GM18526 (cell line): ENCODE data around the gene TBX4.

ENCODE experiments used
- POLR2A ChIP-seq: IDR thresholded peaks from 3 replicates; pipeline ENCODE4 v1.6.1; 2011; ENCODE audit not compliant: insufficient read length; ENCODE audit errors: extremely low read depth

TBX4 gene

DNA sequence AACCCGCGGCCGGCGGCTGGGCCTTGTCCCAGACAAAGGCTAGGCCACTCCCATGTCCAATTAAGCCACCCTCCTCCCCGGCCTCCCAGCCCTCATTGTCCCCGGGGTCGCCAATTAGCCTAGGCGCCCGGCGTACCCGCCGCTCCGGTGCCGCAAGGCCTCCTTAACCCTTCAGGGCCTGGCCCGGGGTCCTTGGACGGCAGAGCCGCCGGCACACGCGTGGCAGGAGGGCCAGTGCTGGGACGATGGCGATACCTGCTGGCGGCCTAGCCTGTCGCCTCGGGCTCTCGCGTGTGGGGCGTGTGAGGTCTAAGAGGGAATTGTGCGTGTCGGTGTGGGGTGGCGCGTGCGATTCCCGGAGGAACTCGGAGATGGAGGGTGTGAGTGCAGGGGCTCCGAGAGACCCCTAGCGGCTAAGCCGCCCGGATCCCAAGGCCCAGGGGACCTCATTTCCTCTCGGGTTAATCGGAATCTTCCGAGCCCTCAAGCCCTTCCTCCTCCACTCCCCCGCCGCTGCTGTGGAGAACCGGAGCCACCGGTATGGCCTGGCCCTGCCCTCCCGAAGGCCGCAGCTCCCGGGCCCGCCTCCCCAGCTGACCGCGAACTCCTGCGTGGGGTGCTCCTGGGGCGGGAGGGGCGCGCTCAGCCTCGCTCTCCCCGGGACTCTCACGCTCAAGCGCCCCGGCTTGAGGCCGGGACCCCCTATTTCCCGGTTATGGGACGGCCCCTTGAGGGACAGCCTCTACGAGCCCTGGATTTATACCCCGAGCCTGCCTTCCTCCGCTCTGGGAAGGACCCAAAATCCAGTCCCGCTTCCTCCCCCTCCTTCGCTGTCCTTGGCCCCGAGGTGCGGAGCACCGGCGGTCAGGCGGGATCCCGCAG is 40.7 kb upstream of the TBX4 start:
- no peak for TF ChIP-seq POLR2A

DNA sequence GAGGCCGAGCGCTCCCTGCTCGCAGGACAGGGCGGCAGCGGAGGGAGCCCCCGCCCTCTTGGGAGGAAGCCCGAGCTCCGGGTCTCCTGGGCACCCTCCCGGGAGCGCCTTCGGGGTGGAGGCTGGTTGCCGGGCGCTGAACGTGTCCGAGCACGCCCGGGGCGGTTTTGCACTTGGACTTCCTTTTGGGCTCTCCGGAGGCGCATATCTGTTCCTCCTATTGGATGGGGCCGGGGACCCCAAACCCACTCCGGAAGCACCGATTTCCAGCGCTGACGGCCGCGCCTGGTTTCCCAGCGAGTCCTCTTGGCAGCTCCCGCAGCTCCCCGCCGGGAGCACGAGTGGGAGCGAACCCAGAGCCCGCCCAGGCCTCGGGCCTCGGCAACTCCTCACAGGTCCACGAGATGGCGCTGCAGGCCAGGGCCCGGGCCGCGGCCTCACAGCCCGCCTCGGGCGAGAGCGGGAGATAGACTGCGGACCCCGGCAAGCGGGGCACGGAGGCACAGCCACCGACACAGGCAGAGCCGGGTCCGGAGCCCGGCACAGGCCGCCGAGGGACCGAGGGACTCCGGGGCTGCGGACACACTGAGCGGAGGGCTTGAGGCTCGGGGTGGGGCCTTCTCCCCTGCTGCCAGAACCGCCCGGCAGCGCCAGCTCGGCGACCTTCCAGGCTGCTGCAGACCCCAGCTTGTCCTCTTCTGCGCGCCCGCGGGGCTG is 39.9 kb upstream of the TBX4 start:
- TF ChIP-seq POLR2A = no peak

DNA sequence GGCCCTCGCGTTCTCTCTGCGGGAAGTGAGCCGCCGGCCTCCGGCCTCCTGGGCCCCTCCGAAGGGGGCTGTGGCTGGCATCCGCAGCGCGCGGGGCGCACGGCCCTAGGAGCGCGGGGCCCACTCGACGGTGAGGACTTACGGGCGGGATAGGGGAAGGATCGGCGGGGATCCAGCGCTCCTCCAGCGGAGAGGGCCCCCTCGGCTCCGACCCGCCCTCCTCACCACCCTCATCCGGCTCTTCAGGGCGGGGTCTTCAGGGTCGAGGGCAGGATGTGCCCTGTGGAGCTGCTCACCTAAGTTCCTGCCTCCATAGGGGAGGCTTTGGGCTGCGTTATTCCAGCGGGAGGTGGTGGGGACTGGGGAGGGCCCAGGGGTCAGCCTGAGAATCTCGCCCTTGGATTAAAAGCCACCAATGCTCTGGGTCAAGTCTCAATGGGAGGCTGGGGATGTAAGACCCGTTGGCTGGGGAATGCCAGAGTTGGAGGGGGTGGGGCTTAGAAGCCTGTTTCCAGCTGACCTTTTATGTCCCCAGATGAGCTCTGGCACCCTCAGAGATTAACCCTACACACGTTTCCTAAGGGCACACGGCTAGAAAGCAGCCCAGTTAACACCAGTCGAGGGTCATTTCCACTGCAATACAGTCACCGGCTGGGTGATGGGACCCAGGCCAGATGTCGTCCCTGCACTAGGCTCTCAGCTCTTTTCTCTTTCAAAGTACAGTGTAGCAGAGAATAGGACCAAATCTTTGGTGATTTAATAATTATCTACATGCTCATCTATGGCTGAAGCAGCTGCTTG is 39.2 kb upstream of the TBX4 start:
- TF ChIP-seq POLR2A = no peak

DNA sequence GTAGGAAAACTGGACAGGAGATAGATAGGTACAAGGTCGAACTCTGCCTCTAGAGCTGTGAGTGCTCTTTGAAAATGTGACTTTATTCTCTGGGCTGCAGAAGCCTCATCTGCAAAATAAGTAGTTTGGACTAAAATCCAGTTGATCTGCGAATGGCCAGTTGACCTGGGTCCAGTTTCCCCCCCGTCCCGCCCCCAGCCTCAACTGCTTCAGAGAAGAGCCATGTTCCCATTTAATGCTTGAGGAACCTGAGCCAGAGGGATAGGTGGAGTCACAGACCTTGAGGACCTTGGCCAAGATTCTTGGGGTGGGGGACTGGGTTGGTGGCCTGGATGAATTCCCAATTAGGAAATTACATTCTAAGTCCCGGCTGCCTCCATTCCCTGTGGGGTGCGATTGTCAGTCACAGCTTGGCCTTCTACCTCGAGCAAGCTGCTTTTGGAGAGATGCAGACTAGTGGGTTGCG is 38.5 kb upstream of the TBX4 start:
- TF ChIP-seq POLR2A = no peak

DNA sequence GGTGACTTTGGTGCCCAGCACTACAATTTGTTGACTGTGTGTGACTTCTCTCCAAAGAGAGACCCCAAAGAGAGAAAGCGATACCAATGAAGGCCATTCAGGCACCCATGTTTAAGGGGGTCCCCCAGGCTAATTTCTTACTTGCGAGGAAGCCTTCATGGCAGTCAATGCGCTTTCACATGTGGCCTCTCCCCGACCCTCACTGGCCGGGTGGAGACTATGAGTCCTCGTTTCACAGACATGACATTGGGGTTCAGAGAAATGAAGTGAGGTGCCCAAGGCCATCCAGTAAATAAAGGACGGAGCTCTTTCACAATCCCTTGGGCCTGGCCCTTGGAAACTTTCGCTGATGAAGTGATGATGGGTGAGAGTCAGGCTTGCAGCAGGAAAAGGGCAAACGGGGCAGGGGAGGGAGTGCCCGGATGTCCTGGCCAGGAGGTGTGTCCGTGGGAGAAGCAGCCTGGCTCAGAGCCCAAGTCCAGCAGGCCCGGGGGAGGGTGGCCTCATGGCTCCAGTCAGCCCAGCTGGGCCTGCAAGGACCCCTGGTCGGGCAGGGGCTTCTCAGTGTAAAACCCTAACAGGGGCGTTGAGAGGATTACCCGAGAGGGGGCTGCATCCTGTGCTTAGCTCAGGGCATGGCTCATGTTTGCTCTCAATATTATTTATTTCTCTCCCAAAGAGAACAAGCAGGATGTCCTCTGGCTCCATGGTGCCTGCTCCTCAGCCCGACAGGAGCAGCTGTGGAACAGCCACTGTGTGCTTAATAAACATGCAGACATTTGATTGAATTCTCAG is 37.9 kb upstream of the TBX4 start:
- no peak for TF ChIP-seq POLR2A

DNA sequence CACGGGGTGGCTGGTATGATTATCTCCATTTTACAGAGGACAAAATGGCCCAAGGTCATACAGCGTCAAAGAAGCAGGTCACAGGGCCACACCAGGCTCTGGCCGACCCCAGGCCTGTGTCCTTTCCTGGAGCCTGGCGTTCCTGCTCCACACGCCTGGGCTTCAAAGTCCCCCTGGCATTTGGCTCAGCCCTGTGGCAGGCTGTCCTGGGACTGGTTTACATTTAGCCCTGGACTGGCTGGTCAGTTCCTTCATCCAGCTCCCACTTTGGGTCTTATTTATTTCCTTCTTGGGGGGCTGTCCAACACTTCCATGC is 37.3 kb upstream of the TBX4 start:
- TF ChIP-seq POLR2A = no peak

DNA sequence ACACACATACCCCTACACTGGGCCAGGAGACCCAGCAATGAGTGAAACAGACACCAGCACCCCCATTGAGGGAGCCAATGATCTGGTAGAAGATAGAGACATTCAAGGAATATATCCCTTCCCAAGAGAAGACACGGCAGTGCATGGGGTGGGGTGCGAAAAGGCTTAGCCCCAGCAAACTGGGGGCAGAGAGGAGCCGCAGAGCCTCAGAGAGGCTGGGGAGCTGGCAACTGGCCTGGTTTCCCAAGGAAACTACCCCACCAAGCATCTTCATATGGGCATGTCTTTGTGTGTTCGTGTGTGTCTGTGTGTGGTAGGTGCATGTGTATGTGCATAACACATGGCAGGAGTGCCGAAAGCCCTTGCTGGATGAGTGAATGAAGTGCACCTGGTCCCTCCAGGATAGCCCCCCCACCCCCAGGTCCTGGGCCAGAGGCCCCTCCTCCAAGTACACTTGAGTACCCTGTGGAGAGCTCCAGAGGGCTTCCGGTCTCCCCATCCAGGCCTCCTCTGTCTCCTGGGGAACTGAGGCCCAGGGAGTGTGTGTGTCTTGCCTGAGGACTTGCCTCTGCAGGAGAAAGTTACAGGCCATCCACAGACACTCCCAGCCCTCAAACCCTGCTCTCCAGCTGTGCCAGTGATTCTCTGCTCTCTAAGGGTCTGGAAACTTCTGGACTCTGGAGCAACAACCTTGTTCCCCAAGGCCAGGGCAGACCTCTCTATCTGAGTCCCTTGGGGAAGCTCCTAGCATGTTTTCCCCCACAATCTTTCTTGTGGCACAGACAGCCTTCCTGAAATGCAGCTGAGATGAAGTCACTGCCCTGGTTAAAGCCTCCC is 36.6 kb upstream of the TBX4 start:
- TF ChIP-seq POLR2A = no peak

DNA sequence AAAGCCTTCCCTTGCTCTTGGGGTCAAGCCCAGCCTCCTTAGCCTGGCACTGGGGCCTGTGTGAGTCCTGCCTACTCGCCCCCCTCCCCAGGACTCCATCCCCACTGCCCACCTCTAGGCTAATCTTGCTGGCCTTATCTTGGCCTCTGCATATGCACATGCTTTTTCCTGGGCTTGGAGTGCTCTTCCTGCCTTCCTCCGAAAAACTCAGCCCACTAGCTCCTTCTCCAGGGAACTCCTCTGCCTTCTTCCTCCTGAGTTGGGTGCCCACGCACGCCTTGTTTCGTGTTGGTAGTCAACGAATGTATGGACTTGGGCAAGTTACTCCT is 36.0 kb upstream of the TBX4 start:
- TF ChIP-seq POLR2A = no peak

DNA sequence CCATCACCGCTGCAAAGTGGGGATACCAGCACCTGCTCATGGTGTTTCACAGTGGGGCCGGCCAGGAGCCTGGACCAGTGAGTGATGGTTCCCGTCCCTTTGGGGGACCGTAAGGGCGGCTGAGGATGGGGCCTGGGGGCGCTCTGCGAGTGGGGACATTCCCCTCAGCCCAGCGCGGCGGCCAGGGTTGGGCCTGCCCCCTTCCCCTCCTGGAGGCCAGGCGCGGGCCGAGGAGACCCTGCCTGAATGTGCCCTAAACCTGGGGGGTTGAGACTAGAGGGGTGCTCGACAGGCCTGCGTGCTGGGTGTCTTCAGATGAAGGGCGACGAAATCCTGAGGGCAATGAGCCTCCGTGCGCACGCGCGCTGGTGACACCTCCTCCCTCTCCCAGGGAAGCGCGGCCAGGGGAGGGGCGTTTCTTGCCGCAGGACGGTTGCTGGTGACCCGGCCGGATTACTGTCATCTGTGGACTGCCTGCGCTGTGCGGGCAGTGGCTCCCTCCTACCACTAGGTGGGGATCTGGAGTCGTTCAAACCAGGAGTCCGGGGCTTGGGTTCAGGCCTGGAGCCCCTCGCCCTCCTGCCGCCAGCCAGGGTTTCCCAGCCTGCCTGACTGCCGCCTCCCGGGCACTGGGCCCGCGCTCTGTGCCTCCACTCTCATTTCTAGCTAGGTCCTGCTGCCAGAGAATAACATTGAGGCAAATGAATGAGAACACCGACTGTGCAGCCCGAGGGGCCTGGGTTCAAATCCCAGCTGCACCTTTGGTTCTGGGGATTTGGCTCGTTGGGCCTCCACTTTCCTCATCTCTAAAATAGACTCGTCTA is 35.5 kb upstream of the TBX4 start:
- no peak for TF ChIP-seq POLR2A

DNA sequence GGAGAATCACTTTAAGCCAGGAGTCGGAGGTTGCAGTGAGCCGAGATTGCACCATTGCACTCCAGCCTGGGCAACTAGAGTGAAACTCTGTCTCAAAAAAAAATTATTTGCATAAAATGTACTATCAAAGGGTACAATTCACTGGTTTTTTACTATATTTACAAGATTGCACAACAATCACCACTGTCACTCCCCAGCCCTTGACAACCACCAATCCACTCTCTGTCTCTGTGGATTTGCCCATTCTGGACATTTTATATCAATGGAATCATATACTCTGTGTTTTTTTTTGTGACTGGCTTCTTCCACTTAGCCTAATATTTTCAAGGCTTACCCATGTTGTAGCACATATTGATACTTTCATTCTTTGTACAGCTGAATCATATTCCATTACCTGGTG is 33.8 kb upstream of the TBX4 start:
- TF ChIP-seq POLR2A = no peak

DNA sequence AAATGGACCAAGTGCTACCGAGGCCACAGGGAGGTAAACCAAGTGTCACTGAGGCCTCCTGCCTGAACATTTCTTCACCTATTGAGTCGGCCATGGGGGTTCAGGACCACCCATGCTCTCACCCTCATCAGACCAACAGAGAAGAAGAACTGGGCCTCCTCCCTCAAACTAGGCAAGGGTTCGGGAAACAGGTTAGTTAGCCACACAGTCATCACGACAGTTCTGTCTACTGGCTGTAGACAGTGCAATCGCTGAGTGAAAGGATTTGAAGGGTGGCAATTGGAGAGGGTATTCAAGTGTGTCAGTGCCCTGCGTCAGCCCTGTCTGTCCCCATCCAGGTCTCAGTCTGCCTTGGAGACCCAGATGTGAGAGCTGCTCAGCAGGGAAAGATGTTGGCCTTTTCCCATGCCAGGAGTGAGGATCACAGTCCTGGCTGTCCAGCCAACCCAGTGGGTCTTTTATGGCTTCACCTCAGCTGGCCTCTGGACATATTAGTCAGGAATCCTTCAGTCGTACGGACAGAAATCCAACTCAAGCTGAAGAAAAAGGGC is 32.7 kb upstream of the TBX4 start:
- no peak for TF ChIP-seq POLR2A

DNA sequence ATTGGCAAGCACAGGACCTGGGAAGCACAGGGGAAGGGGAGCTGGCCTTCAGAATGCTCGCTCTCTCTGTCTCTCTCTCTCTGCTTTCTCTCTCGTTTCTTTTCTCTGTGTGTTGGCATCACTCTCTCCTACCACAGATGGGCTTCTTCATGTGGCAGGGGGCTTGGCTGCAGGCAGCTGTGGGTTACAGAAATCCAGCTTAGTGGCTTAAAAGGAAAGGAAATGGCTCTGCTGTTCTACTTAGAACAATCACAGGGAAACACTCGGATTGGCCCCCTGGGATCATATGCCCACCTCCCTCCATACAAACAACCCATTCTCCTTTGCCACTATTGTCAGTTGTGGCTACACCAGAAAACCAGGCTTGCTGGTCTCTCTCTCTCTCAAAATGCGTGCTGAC is 32.2 kb upstream of the TBX4 start:
- TF ChIP-seq POLR2A = no peak

DNA sequence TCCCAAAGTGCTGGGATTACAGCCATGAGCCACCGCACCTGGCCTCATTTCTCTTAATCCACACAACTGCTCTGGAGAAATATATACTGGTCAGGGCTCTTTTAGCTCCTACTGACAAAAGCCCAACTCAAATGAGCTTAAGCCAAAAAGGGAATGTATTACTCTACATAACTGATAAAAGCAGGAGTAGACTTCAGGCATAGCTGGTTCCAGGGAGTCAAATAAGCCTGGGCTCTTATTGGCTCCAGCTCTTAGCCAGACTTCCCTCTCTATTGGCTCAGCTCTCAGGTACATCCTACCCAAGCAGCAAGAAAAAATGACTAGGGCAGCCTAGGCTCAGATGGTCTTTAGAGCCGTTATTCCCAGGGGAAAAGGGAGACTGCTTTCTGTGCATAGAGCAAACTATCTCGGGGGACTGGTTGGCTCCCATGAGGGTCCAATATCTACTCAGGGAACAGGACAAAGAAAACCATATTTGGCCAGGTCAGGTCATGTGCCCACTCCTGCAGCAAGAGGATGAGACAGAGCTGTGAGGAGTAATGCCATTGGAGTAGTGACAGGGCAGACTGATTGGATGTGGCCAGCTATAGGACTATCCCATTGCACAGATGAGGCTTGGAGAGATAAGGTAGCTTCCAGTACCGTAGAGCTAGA is 31.4 kb upstream of the TBX4 start:
- TF ChIP-seq POLR2A = no peak

DNA sequence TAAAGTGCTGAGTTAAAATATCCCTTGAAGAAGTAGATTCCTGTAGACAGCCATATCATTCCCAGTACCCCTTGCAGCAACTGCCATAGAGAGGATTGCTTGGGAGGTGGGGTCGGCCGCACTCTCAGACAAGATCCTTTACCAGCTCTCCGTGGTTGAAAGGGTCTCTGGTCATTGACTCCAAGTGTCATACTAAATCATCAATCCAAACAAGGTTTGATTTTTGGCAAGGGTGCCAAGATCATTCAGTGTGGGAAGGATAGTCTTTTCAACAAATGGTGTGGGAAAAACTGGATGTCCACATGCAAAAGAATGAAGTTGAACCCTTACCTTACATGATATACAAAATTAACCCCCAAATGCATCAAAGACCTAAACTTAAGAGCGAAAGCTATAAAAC is 30.8 kb upstream of the TBX4 start:
- no peak for TF ChIP-seq POLR2A
